HTR-8/SVneo (cell line): ENCODE measurements around the gene TNIK.

Experiments
- DNase-seq: peaks from one replicate; pipeline ENCODE4 v3.0.0; 2011; ENCODE audit warnings: low spot score, mixed read lengths; ENCODE audit not compliant: insufficient read length
- FAIRE-seq: peaks from 2 replicates; lab custom pipeline; 2011; peaks lifted over from hg19 to GRCh38; lab: Jason Lieb, UNC

TNIK gene

GRCh38 chr3:171459942-171460724 is at the start of gene TNIK:
TSS of gene TNIK (minus strand) at chr3:171460405. CDS start at chr3:171460063, 342 bp downstream.
- FAIRE-seq (no peak), DNase-seq (peak; percentile 88)

GRCh38 chr3:171508676-171509075 is 48.5 kb upstream of the TNIK start:
- DNase-seq (no peak), FAIRE-seq (no peak)

- DNase-seq = no peak
- no peak for FAIRE-seq
These were observed 48.0 kb upstream of the TNIK start for GRCh38 chr3:171508206-171508605.

DNA sequence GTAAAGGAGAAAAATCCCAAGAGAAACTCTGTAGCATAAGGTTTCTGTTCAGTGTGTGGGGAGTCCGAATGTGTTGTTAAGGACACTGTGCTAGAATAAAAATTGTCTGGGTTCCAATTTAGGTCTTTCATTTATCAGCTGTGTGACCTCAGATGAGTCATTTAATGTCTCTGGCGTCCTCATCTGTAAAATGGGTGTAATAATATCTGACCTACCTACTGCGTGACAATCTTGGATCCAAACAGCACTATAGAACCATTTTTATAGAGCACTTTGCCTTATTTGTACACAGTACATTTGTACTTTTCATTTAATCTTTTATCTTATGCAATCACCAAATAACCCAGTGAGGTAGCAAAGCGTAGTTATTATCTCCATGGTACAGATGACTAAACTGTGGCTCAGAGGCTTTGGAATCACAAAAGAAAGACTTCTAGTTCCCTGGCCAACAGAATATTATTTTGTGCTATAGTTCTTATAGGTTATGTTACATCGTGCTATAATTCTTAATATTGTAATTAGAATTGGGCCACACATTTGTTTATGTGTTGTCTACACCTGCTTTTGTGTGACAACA is 46.6 kb upstream of the TNIK start:
- FAIRE-seq = no peak
- no peak for DNase-seq

GRCh38 chr3:171505822-171506333 is 45.7 kb upstream of the TNIK start:
- FAIRE-seq = no peak

DNA sequence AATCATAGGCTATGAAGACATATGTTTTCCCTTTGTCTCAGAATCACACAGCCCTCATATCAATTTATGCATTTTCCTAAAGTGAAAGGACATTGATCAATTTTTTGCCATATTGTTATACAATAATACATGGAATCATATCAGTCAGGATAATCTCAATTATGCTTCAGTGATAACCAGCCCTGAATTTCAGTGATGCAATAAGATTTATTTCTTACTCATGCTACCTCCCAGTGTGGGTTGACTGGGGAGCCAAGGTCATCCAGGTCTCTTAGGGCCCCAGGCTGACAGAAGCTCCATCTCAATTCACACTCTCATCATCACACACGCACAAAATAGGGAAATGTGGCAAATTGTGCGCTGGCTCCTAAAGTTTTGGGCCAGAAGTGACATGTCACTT is 44.2 kb upstream of the TNIK start:
- FAIRE-seq (no peak), DNase-seq (no peak)

More at GRCh38 chr3:171505822-171506333, 45.7 kb upstream of the TNIK start:
- no peak for DNase-seq

DNA sequence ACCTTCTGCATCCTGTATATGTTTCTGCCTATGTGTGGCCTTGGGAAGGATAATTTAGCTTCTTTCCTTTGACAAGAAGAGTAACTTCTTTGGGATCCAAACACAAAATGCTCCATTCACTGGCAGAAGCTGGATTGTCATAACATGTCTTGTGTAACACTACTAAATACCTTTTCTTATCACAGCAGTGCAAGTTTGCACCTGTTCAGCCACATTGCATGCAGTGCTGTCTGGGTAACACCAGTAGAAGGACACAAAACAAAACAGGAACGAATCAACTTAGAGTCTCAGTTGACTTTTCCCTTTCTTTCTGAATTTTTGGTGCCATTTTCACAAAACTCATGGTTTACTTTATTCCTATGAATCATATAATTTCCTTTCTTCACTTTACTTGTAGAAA is 43.6 kb upstream of the TNIK start:
- DNase-seq (no peak), FAIRE-seq (no peak)

GRCh38 chr3:171498921-171499320 is 38.7 kb upstream of the TNIK start:
- DNase-seq = no peak
- FAIRE-seq = no peak

DNA sequence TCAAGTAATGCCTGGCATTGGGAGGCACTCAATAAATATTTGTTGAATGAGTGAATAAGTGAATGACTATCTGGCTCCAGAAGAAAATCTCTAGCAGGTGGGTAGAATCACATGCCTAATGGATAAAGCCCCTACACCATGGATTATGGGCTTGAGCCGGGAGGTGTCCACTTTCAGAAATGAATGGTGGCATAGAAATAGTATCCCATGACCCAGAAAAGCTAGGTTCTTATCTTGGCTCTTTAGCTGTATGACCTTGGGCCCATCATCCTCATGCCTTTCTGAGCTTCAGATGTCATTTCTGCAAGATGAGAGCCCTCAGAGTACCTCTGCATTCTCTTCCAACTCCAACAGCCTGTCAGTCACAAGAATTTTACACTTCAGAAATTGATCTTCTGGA is 37.3 kb upstream of the TNIK start:
- no peak for DNase-seq
- FAIRE-seq = no peak

DNA sequence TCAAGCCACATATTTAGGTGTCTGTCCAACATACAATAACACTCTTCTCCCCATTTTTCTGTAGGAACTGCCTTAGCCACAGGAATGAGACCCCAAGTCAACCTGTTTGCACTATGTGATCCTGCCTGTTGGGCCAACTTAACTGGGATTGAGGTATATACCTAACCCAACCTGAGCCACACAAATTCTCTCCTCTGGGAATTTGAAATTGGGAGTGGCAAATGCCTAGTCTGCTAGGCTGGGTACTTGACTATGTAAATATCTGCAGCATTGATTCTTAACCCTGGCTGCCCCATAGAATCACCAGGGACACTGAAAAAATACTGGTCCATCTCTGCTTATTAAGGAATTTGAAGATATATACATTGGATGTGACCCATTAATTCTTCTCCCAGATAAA is 35.2 kb upstream of the TNIK start:
- FAIRE-seq = no peak
- no peak for DNase-seq

- FAIRE-seq = no peak
- DNase-seq = no peak
These were observed 34.4 kb upstream of the TNIK start for GRCh38 chr3:171494457-171495109.

- FAIRE-seq (no peak), DNase-seq (no peak)
These were observed 31.2 kb upstream of the TNIK start for GRCh38 chr3:171491361-171491760.

- DNase-seq (no peak), FAIRE-seq (no peak)
These were observed 30.7 kb upstream of the TNIK start for GRCh38 chr3:171490901-171491300.

DNA sequence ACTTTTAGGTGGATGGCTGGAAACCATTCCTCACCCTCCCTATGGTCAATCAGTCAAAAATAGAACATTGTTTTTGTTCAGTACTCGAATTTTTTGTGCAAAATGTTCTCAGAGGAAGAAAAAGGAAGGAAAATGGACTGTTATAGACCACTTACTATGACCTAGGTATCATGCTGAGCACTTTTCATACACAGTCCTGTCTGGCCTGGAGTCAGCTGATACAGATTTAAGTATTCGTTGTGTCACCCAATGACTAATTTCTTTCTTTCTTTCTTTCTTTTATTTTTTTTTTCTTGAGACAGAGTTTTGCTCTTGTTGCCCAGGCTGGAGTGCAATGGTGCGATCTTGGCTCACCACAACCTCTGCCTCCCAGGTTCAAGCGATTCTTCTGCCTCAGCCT is 29.1 kb upstream of the TNIK start:
- FAIRE-seq (no peak), DNase-seq (no peak)

- FAIRE-seq = no peak
These were observed 28.3 kb upstream of the TNIK start for GRCh38 chr3:171488479-171488878.

GRCh38 chr3:171487382-171487781 is 27.2 kb upstream of the TNIK start:
- FAIRE-seq (no peak), DNase-seq (no peak)

More at GRCh38 chr3:171488479-171488878, 28.3 kb upstream of the TNIK start:
- no peak for DNase-seq

- FAIRE-seq = no peak
These were observed 25.1 kb upstream of the TNIK start for GRCh38 chr3:171485338-171485737.

DNA sequence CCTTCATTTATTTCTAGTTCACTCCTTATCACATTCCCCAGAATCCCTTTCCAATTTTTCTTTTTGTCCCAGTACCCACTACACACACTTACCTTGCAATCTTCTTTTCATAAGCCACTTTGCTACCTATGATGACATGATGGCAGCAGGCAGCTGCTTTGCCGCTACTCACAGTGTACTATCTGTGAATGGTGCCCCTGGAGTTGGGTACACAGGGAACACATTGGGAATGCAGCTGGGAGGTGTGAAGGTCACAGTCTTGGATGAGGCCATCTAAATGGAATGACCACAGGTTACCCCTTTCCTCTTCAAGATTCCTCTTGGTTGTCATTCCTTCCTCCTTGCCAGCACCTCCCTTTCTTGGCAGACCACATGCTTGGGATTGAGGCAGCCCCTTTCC is 20.8 kb upstream of the TNIK start:
- FAIRE-seq = no peak
- no peak for DNase-seq

More at GRCh38 chr3:171485338-171485737, 25.1 kb upstream of the TNIK start:
- DNase-seq = no peak

- no peak for FAIRE-seq
These were observed 20.3 kb upstream of the TNIK start for GRCh38 chr3:171480526-171480925.

DNA sequence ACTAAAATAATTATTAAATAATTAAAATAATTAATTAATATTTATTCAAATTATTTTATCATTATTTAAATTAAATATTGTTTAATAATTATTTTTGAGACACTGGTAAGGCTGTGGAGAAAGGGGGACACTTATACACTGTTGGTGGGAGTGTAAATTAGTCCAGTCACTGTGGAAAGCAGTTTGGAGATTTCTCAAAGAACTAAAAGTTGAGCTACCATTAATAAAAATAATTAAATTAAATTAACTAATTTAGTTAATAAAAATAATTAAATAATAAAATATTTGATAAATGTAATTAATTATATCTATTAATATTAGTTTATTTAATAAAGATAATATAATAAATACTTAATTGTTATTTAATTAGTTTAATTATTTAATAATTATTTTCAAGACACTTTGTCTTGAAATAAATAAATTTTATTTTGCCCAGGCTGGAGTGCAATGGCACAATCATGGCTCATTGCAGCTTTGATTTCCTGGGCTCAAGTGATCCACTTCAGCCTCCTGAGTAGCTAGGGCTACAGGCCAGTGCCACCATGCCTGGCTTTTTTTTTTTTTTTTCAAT is 16.4 kb upstream of the TNIK start:
- FAIRE-seq = no peak
- no peak for DNase-seq

More at GRCh38 chr3:171480526-171480925, 20.3 kb upstream of the TNIK start:
- DNase-seq = no peak

- no peak for DNase-seq
- no peak for FAIRE-seq
These were observed 12.3 kb upstream of the TNIK start for GRCh38 chr3:171472552-171472951.
